HepG2 (cell line): ENCODE measurements around the gene HNRNPUL2. TPM values are rescaled to one million over a fixed set of nuclear protein-coding genes. Genes with fewer than 3 reads are reported as not detected.

ENCODE experiments used
- ATF7 ChIP-seq, 2 experiments: fragments of 450-650 bp in 1 of 2; sonication (generic) in 1 of 2; formaldehyde crosslinking in 1 of 2; IDR thresholded peaks; 2 replicates each; pipeline versions ENCODE4 v1.4.0 to v1.6.1; 2016 to 2020; ENCODE audit warnings: antibody characterized with exemption in 1 of 2, mild to moderate bottlenecking in 1 of 2, missing genetic modification reagents in 1 of 2
- KDM5A ChIP-seq: fragments of 200-600 bp; sonication (generic); IDR thresholded peaks from 2 replicates; pipeline ENCODE4 v1.7.0; 2018; ENCODE audit warnings: antibody characterized with exemption, mild to moderate bottlenecking, low read length, borderline replicate concordance
- POLR2AphosphoS5 ChIP-seq: IDR thresholded peaks from 2 replicates; pipeline ENCODE4 v1.6.1; 2012; ENCODE audit warnings: low read depth, low read length
- RCOR2 ChIP-seq: IDR thresholded peaks from 2 replicates; pipeline ENCODE4 v1.6.1; 2016; ENCODE audit warnings: missing biosample characterization, missing genetic modification reagents
- SMAD3 ChIP-seq: sonication (generic); formaldehyde crosslinking; IDR thresholded peaks from 2 replicates; pipeline ENCODE4 v1.4.0; 2020; ENCODE audit warnings: missing genetic modification reagents
- polyA plus RNA-seq, 8 experiments: library from polyadenylated mRNA; depleted of rRNA in 3 of 8; stranded (reverse) in 7 of 8; unstranded in 1 of 8; fragments of >200 nt; fragmentation: Illumina TruSeq in 4 of 8; extraction: Trizol in 4 of 8; gene quantifications; 2 replicates each; pipeline versions ENCODE4 v1.2.1 to v1.2.3, GENCODE V29; 2011 to 2016; ENCODE audit warnings: low read depth in 4 of 8, missing spikeins in 1 of 8, mixed read lengths in 1 of 8; ENCODE audit not compliant: insufficient read depth in 1 of 8
- total RNA-seq, 5 experiments: library from RNA; depleted of rRNA; stranded (reverse); fragments of >200 nt; fragmentation: Illumina TruSeq; extraction: Trizol; gene quantifications; 2 replicates each; pipeline ENCODE4 v1.2.3, GENCODE V29; 2016; ENCODE audit warnings: low read depth in 1 of 5
- TF ChIP-seq, protein P1 (sequence below): sonication (generic); formaldehyde crosslinking; IDR thresholded peaks from 2 replicates; pipeline ENCODE4 v1.4.0; 2020; ENCODE audit warnings: missing genetic modification reagents
- TF ChIP-seq, protein P2 (sequence below): sonication (generic); formaldehyde crosslinking; IDR thresholded peaks from 2 replicates; pipeline ENCODE4 v1.8.0; 2022; ENCODE audit warnings: missing genetic modification reagents, mild to moderate bottlenecking, borderline replicate concordance
- TF ChIP-seq, protein P3 (sequence below): sonication (generic); formaldehyde crosslinking; conservative IDR thresholded peaks from 2 replicates; pipeline ENCODE4 v1.4.0; 2020; ENCODE audit warnings: mild to moderate bottlenecking, missing genetic modification reagents, moderate library complexity
- TF ChIP-seq, protein P4 (sequence below): sonication (generic); formaldehyde crosslinking; IDR thresholded peaks from 2 replicates; pipeline ENCODE4 v1.8.0; 2022; ENCODE audit warnings: mild to moderate bottlenecking, missing genetic modification reagents, borderline replicate concordance
- TF ChIP-seq, protein P5 (sequence below): sonication (generic); formaldehyde crosslinking; IDR thresholded peaks from 2 replicates; pipeline ENCODE4 v1.5.1; 2020; ENCODE audit warnings: mild to moderate bottlenecking, moderate library complexity, missing genetic modification reagents
- TF ChIP-seq, protein P6 (sequence below): sonication (generic); formaldehyde crosslinking; IDR thresholded peaks from 2 replicates; pipeline ENCODE4 v1.4.0; 2020; ENCODE audit warnings: mild to moderate bottlenecking, missing genetic modification reagents
- TF ChIP-seq, protein P7 (sequence below): IDR thresholded peaks from 2 replicates; pipeline ENCODE4 v1.6.1; 2012; ENCODE audit warnings: inconsistent platforms
- TF ChIP-seq, protein P8 (sequence below): IDR thresholded peaks from 2 replicates; pipeline ENCODE4 v1.6.1; 2016; ENCODE audit warnings: mild to moderate bottlenecking, missing biosample characterization, missing genetic modification reagents

Gene HNRNPUL2
- total and polyA plus RNA-seq, 2 of the 13 experiments (the other 11 are each of a cell fraction or from before 2014, with no cell fraction given): 8.4 to 9.6 TPM

DNA sequence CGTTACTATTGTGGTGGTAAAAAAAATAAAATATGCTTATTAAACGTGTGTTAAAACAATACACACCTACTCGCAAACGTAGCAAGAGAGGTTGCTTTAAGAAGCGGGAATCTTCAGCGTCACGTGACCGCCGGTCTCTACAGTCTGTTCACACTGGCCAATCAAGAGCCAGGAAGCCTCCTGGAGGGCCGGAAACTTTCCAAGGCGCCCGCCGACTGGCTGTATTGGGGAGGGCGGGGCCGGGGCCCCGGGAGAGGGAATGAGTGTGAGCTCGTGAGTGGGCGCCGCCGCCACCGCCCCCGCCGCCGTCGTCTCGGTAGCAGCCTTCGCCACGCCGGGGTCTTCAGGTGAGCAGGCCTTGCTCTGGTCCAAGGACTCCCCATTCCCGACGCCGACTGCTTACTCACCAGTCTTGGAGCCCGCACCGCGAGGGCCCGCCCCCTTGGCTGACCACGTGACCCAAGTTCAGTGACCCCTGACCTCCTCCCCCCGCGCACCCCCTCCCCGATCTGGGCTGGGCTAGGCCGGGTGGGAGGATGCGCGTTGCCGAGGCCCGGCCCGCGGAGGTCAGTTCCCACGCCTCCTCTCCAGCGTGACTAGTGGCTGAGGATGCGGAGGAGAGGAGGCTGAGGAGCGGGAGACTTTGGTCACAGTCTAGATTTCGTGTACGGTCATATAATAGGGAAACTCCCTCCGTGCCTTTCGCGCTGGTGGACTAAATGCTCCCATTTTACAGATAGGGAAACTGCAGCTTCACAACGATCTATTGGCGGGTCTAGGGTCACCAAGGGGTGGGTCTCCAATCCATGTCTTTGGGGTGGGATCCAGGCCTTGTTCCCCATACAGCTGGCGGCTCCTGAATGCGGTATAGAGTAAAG, 44.1 kb upstream of the HNRNPUL2 start, which contains the start of gene TAF6L (continued):
- TF ChIP-seq, protein P1, sequence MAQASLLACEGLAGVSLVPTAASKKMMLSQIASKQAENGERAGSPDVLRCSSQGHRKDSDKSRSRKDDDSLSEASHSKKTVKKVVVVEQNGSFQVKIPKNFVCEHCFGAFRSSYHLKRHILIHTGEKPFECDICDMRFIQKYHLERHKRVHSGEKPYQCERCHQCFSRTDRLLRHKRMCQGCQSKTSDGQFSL: peak; percentile 82
- TF ChIP-seq ATF7 (IDR thresholded peaks at IDR 0.05) (no peak), ATF7 (CRISPR knock-in tag; IDR thresholded peaks at IDR 0.05) (peak; percentile 54; the same call in 1 of the 2 replicates), KDM5A (peak; percentile 78; the same call in 1 of the 2 replicates), RCOR2 (CRISPR knock-in tag) (peak; percentile 27; the same call in 1 of the 2 replicates), SMAD3 (peak; percentile 38), POLR2AphosphoS5 (peak; percentile 70)
- TF ChIP-seq, protein P2, sequence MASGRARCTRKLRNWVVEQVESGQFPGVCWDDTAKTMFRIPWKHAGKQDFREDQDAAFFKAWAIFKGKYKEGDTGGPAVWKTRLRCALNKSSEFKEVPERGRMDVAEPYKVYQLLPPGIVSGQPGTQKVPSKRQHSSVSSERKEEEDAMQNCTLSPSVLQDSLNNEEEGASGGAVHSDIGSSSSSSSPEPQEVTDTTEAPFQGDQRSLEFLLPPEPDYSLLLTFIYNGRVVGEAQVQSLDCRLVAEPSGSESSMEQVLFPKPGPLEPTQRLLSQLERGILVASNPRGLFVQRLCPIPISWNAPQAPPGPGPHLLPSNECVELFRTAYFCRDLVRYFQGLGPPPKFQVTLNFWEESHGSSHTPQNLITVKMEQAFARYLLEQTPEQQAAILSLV (CRISPR knock-in tag): 0 out of 2 replicates have a peak, but pooled peaks have one; percentile 66
- TF ChIP-seq, protein P3, sequence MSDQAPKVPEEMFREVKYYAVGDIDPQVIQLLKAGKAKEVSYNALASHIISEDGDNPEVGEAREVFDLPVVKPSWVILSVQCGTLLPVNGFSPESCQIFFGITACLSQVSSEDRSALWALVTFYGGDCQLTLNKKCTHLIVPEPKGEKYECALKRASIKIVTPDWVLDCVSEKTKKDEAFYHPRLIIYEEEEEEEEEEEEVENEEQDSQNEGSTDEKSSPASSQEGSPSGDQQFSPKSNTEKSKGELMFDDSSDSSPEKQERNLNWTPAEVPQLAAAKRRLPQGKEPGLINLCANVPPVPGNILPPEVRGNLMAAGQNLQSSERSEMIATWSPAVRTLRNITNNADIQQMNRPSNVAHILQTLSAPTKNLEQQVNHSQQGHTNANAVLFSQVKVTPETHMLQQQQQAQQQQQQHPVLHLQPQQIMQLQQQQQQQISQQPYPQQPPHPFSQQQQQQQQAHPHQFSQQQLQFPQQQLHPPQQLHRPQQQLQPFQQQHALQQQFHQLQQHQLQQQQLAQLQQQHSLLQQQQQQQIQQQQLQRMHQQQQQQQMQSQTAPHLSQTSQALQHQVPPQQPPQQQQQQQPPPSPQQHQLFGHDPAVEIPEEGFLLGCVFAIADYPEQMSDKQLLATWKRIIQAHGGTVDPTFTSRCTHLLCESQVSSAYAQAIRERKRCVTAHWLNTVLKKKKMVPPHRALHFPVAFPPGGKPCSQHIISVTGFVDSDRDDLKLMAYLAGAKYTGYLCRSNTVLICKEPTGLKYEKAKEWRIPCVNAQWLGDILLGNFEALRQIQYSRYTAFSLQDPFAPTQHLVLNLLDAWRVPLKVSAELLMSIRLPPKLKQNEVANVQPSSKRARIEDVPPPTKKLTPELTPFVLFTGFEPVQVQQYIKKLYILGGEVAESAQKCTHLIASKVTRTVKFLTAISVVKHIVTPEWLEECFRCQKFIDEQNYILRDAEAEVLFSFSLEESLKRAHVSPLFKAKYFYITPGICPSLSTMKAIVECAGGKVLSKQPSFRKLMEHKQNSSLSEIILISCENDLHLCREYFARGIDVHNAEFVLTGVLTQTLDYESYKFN (CRISPR knock-in tag): peak; percentile 56
- TF ChIP-seq, protein P4, sequence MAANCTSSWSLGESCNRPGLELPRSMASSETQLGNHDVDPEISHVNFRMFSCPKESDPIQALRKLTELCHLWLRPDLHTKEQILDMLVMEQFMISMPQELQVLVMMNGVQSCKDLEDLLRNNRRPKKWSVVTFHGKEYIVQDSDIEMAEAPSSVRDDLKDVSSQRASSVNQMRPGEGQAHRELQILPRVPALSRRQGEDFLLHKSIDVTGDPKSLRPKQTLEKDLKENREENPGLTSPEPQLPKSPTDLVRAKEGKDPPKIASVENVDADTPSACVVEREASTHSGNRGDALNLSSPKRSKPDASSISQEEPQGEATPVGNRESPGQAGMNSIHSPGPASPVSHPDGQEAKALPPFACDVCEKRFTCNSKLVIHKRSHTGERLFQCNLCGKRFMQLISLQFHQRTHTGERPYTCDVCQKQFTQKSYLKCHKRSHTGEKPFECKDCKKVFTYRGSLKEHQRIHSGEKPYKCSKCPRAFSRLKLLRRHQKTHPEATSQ (CRISPR knock-in tag): 0 out of 2 replicates have a peak, but pooled peaks have one; percentile 60
- TF ChIP-seq, protein P5, sequence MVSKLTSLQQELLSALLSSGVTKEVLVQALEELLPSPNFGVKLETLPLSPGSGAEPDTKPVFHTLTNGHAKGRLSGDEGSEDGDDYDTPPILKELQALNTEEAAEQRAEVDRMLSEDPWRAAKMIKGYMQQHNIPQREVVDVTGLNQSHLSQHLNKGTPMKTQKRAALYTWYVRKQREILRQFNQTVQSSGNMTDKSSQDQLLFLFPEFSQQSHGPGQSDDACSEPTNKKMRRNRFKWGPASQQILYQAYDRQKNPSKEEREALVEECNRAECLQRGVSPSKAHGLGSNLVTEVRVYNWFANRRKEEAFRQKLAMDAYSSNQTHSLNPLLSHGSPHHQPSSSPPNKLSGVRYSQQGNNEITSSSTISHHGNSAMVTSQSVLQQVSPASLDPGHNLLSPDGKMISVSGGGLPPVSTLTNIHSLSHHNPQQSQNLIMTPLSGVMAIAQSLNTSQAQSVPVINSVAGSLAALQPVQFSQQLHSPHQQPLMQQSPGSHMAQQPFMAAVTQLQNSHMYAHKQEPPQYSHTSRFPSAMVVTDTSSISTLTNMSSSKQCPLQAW (CRISPR knock-in tag): no peak
- TF ChIP-seq, protein P6, sequence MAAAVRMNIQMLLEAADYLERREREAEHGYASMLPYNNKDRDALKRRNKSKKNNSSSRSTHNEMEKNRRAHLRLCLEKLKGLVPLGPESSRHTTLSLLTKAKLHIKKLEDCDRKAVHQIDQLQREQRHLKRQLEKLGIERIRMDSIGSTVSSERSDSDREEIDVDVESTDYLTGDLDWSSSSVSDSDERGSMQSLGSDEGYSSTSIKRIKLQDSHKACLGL (CRISPR knock-in tag): 0 out of 2 replicates have a peak, but pooled peaks have one; percentile 6
- TF ChIP-seq, protein P7, sequence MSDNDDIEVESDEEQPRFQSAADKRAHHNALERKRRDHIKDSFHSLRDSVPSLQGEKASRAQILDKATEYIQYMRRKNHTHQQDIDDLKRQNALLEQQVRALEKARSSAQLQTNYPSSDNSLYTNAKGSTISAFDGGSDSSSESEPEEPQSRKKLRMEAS: peak; percentile 68
- TF ChIP-seq, protein P8, sequence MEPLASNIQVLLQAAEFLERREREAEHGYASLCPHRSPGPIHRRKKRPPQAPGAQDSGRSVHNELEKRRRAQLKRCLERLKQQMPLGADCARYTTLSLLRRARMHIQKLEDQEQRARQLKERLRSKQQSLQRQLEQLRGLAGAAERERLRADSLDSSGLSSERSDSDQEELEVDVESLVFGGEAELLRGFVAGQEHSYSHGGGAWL: peak; percentile 78
